ENCODE measurements around the gene PRKAG2.

Gene PRKAG2

GRCh38 chr7:151900591-151900985 is 23.7 kb upstream of the PRKAG2 start:
- DNase-seq, result no peak

- no peak for DNase-seq
These were observed 22.8 kb upstream of the PRKAG2 start for GRCh38 chr7:151899513-151900360.

GRCh38 chr7:151897951-151898686 is 21.2 kb upstream of the PRKAG2 start:
- no peak for DNase-seq

GRCh38 chr7:151897161-151897731 is 20.3 kb upstream of the PRKAG2 start:
- DNase-seq, result no peak

GRCh38 chr7:151896486-151896885 is 19.6 kb upstream of the PRKAG2 start:
- no peak for DNase-seq

GRCh38 chr7:151896086-151896485 is 19.2 kb upstream of the PRKAG2 start:
- DNase-seq, result no peak

- no peak for DNase-seq
These were observed 18.7 kb upstream of the PRKAG2 start for GRCh38 chr7:151895631-151896031.

- DNase-seq, result no peak
These were observed 18.2 kb upstream of the PRKAG2 start for GRCh38 chr7:151895008-151895630.

- DNase-seq, result no peak
These were observed 17.4 kb upstream of the PRKAG2 start for GRCh38 chr7:151894111-151895007.

- no peak for DNase-seq
These were observed 16.5 kb upstream of the PRKAG2 start for GRCh38 chr7:151893405-151893923.

- no peak for DNase-seq
These were observed 14.8 kb upstream of the PRKAG2 start for GRCh38 chr7:151891753-151892152.

GRCh38 chr7:151891182-151891581 is 14.3 kb upstream of the PRKAG2 start:
- no peak for DNase-seq

- DNase-seq, result no peak
These were observed 13.6 kb upstream of the PRKAG2 start for GRCh38 chr7:151890355-151891004.

- DNase-seq, result no peak
These were observed 12.8 kb upstream of the PRKAG2 start for GRCh38 chr7:151889406-151890354.

GRCh38 chr7:151888079-151889067 is 11.5 kb upstream of the PRKAG2 start:
- DNase-seq, result no peak

GRCh38 chr7:151886783-151887182 is 9.9 kb upstream of the PRKAG2 start:
- DNase-seq, result no peak

GRCh38 chr7:151885202-151885580 is 8.3 kb upstream of the PRKAG2 start:
- DNase-seq, result no peak

- no peak for DNase-seq
These were observed 7.6 kb upstream of the PRKAG2 start for GRCh38 chr7:151884312-151885201.

Data from activated CD4-positive, alpha-beta T cell treated with anti-CD3 and anti-CD28 coated beads, Interleukin-2, Interleukin-6, amounts not matched to agents 100 ng/mL and 50 ng/mL, durations not matched to agents 16 hours and 8 hours (primary cell).